Kidney (tissue), 14 donors: ENCODE results near the gene DIPK1A. TPM values are rescaled to one million over a fixed set of nuclear protein-coding genes. Genes with fewer than 3 reads are reported as not detected.

ENCODE experiments used
- DNase-seq, 5 donors: peaks; one replicate each; pipeline ENCODE4 v3.0.0-alpha.2; 2013 to 2020
- FAIRE-seq: peaks from 2 replicates; lab custom pipeline; 2012; peaks lifted over from hg19 to GRCh38; lab: Jason Lieb, UNC
- H3K27ac ChIP-seq, 2 donors: one replicate each; pipeline ENCODE4 v1.7.0; 2013; ENCODE audit warnings: low read depth in 2 of 2, low read length in 2 of 2, inconsistent platforms in 1 of 2
- H3K27me3 ChIP-seq: one replicate; pipeline ENCODE4 v1.7.1; 2013; ENCODE audit warnings: low read length, inconsistent platforms; ENCODE audit not compliant: control insufficient read depth, insufficient read depth
- H3K36me3 ChIP-seq, 3 donors: one replicate each; pipeline versions ENCODE4 v1.7.0 to v1.7.1; 2013; ENCODE audit warnings: low read length in 3 of 3, control low read depth in 1 of 3, inconsistent platforms in 1 of 3; ENCODE audit not compliant: insufficient read depth in 3 of 3, control insufficient read depth in 2 of 3
- H3K4me1 ChIP-seq, 3 donors: one replicate each; pipeline versions ENCODE4 v1.7.0 to v1.7.1; 2013; ENCODE audit warnings: low read length in 3 of 3, inconsistent platforms in 1 of 3, low read depth in 1 of 3; ENCODE audit not compliant: control insufficient read depth in 2 of 3, insufficient read depth in 2 of 3
- H3K4me3 ChIP-seq, 3 donors: one replicate each; pipeline versions ENCODE4 v1.7.0 to v1.8.1; 2013; ENCODE audit warnings: low read length in 3 of 3, control low read depth in 1 of 3, inconsistent platforms in 1 of 3
- H3K9ac ChIP-seq, 3 donors: one replicate each; pipeline versions ENCODE4 v1.7.0 to v1.7.1; 2013; ENCODE audit warnings: low read length in 3 of 3, control low read depth in 1 of 3, inconsistent platforms in 1 of 3
- H3K9me3 ChIP-seq, 3 donors: one replicate each; pipeline versions ENCODE4 v1.7.0 to v1.7.1; 2013; ENCODE audit warnings: low read length in 3 of 3, control low read depth in 1 of 3, inconsistent platforms in 1 of 3; ENCODE audit not compliant: control insufficient read depth in 2 of 3, insufficient read depth in 1 of 3
- intact Hi-C: fragments of 100-400 bp; cut with DNase I; formaldehyde crosslinking; loops from one replicate; pipeline ENCODE4 v1.11.1; 2022
- polyA plus RNA-seq: library from polyadenylated mRNA; stranded (reverse); fragments of 350-450 nt; fragmentation: Illumina TruSeq; extraction: RNeasy Lipid Tissue Mini Kit (QIAGEN cat#74804); gene quantifications from one replicate; pipeline ENCODE4 v1.2.3, GENCODE V29; 2014; ENCODE audit warnings: low read depth, low replicate concordance; ENCODE audit not compliant: insufficient read depth
- total RNA-seq: library from RNA; stranded (reverse); fragmentation: NEBNext Ultra II Directional; extraction: Animal tissue kit (Norgen Biotek cat#: 25700); gene quantifications from one replicate; pipeline ENCODE4 v1.2.1, GENCODE V29; 2021
- TF ChIP-seq, protein P1 (sequence below): IDR thresholded peaks from 3 replicates; pipeline ENCODE4 v1.5.1; 2012; ENCODE audit warnings: mild to moderate bottlenecking, moderate library complexity, borderline replicate concordance; ENCODE audit not compliant: insufficient read depth; ENCODE audit errors: extremely low read depth
- donor health status: control.
- donor health status: control.
- donor health status: control.
- donor health status: control.
- donor health status: control.
- donor health status: DM: yes; HTN: yes; CAD: no.
- donor health status: Normal renal cell carcinoma (clear cell type).

Gene DIPK1A
- total and polyA plus RNA-seq, 2 donors from 2014 or later, result 4.0 to 6.1 TPM

- H3K36me3 ChIP-seq, result no peaks in the 10 kb centered on the region
- DNase-seq (no peak), FAIRE-seq (no peak)
- TF ChIP-seq, protein P1, sequence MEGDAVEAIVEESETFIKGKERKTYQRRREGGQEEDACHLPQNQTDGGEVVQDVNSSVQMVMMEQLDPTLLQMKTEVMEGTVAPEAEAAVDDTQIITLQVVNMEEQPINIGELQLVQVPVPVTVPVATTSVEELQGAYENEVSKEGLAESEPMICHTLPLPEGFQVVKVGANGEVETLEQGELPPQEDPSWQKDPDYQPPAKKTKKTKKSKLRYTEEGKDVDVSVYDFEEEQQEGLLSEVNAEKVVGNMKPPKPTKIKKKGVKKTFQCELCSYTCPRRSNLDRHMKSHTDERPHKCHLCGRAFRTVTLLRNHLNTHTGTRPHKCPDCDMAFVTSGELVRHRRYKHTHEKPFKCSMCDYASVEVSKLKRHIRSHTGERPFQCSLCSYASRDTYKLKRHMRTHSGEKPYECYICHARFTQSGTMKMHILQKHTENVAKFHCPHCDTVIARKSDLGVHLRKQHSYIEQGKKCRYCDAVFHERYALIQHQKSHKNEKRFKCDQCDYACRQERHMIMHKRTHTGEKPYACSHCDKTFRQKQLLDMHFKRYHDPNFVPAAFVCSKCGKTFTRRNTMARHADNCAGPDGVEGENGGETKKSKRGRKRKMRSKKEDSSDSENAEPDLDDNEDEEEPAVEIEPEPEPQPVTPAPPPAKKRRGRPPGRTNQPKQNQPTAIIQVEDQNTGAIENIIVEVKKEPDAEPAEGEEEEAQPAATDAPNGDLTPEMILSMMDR, result no peak
- no peaks in the 10 kb centered on the region for H3K9me3 ChIP-seq
- no peak overlapping the region for H3K4me3 ChIP-seq
- intact Hi-C loops, result no loop called here
- no peaks in the 10 kb centered on the region for H3K27me3 ChIP-seq
- H3K4me1 ChIP-seq, result no peaks in the 10 kb centered on the region
- no peak overlapping the region for H3K9ac ChIP-seq
- H3K27ac ChIP-seq, result no peak overlapping the region
Measured at GRCh38 chr1:92969517-92969916, 8.3 kb upstream of the DIPK1A start.

GRCh38 chr1:92968138-92969032 is 7.1 kb upstream of the DIPK1A start:
- Histone ChIP-seq H3K27me3 (no peaks in the 10 kb centered on the region), H3K4me1 (no peaks in the 10 kb centered on the region), H3K4me3 (no peak overlapping the region), H3K9ac (no peak overlapping the region), H3K9me3 (no peaks in the 10 kb centered on the region), H3K36me3 (no peaks in the 10 kb centered on the region), H3K27ac (no peak overlapping the region)
- DNase-seq (no peak), FAIRE-seq (no peak)
- intact Hi-C loops, result no loop called here
- TF ChIP-seq, protein P1, result peak; percentile 55

DNA sequence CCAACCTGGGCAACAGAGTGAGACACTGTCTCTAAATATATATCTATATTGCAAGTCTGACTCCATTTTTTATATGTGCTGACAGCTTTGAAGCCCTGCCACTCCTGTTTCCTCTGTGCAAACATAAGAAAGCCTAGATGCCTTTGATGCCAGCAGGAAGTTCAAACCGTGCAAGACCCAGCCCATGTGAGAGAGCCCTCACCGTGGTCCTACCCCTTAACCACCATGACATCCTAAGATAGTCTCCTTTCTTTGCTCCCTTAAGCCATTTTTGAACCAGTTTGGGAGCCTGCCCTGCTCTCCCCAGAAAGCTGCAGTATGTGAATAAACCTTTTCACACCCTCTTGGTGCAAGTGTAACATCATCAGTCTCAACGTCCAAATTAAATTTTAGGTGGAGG is 3.7 kb upstream of the DIPK1A start:
- intact Hi-C loops, result no loop called here
- Histone ChIP-seq H3K36me3 (no peaks in the 10 kb centered on the region), H3K27me3 (no peaks in the 10 kb centered on the region), H3K9ac (no peak overlapping the region), H3K27ac (no peak overlapping the region), H3K4me3 (no peak overlapping the region), H3K4me1 (peaks cover 0 to 3% (median 2%) of the 10 kb centered on the region in 3 donors), H3K9me3 (no peaks in the 10 kb centered on the region)
- DNase-seq, result no peak
- TF ChIP-seq, protein P1, result no peak
- FAIRE-seq, result no peak
